Stomach (tissue), 4 donors: ENCODE results near the gene TMED8.

Experiments used
- POLR2A ChIP-seq, 4 donors: fragments of 450-650 bp; IDR thresholded peaks; one replicate each; pipeline ENCODE4 v1.6.1; 2016; ENCODE audit warnings: antibody characterized with exemption in 4 of 4, control low read depth in 2 of 4, mild to moderate bottlenecking in 1 of 4, moderate library complexity in 1 of 4
- TF ChIP-seq, protein P1 (sequence below), 7 experiments: fragments of 450-650 bp in 4 of 7; fragments of 200-600 bp in 3 of 7; sonication (generic) in 3 of 7; IDR thresholded peaks; one replicate each; pipeline ENCODE4 v1.5.1; 2016 to 2019; ENCODE audit warnings: antibody characterized with exemption in 7 of 7, control low read depth in 2 of 7, mild to moderate bottlenecking in 1 of 7

- TF ChIP-seq POLR2A (IDR thresholded peaks at IDR 0.05), result no peak
- TF ChIP-seq, protein P1, sequence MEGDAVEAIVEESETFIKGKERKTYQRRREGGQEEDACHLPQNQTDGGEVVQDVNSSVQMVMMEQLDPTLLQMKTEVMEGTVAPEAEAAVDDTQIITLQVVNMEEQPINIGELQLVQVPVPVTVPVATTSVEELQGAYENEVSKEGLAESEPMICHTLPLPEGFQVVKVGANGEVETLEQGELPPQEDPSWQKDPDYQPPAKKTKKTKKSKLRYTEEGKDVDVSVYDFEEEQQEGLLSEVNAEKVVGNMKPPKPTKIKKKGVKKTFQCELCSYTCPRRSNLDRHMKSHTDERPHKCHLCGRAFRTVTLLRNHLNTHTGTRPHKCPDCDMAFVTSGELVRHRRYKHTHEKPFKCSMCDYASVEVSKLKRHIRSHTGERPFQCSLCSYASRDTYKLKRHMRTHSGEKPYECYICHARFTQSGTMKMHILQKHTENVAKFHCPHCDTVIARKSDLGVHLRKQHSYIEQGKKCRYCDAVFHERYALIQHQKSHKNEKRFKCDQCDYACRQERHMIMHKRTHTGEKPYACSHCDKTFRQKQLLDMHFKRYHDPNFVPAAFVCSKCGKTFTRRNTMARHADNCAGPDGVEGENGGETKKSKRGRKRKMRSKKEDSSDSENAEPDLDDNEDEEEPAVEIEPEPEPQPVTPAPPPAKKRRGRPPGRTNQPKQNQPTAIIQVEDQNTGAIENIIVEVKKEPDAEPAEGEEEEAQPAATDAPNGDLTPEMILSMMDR (IDR thresholded peaks at IDR 0.05), result no peak
Observed at GRCh38 chr14:77313371-77313770, 63.5 kb downstream of the TMED8 start.
